ENCODE measurements around the gene P4HB. TPM values are rescaled to one million over a fixed set of nuclear protein-coding genes. Genes with fewer than 3 reads are reported as not detected.

Gene P4HB
- total RNA-seq, 4 donors from 2014 or later = 385 to 594 (median 472) TPM

DNA sequence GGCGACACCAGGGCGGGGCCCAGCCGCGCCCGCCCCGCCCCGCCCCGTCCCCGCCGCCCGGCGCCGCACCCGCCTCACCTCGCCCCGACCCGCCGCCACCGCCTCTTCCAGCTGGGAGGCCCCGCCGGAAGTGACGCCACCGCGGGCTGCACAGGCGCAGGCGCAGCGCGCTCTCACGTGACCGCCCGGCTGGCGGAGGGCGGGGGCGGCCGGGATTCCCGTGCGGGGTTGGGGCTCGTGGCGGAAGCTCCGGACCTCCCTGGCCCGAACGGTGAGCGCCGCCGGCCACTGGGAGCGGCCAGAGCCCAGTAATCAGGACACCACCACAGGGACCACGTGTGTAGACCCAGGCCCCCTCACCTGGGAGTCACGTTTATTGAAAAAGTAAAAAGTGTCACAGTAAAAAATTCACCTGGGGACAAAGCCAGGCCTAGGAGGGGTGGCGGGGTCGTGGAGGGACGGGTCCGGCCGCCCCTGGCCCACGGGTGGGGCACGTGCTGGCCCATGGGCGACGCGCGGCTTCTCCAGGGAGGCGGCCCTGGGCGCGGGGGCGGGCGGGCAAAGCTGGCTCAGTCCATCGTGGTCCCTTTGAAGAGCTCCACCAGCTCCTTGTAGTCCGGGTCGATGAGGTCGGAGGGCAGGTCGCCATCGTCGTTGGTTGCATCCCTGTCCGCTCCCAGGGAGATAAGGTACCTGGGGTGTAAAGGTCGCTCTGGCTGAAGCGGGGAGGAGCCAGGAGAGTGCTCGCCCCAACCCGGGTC is 27.0 kb downstream of the P4HB start, which contains the start of gene MCRIP1:
MCRIP1 (minus strand) TSS at position 132 of the 761 bp plus-strand sequence. CDS start 8,785 bp downstream, outside the sequence.
- 1 to 3% methylated on average over 28 to 33 of the region's 76 CpGs for WGBS, 2 donors
- DNase-seq (ENCODE audit: low spot score in 2 of 2) = peak; percentile 89 to 93
- Histone ChIP-seq H3K4me1 (peaks cover 0 to 49% (median 19%) of the 10 kb centered on the region in 4 donors), H3K27ac (peak within 1 kb of the TSS; percentile 85 to 97 (median 94)), H3K27me3 (no peaks in the 10 kb centered on the region), H3K9me3 (no peaks in the 10 kb centered on the region), H3K36me3 (peaks cover 0 to 6% (median 0%) of the 10 kb centered on the region in 3 donors), H3K4me3 (peak within 1 kb of the TSS; percentile 77 to 91 (median 84))
- TF ChIP-seq CTCF (IDR thresholded peaks at IDR 0.05) (no peak), EP300 (IDR thresholded peaks at IDR 0.05) (peak; percentile 66 to 91), POLR2A (IDR thresholded peaks at IDR 0.05) (peak; percentile 82 to 92)

GRCh38 chr17:81832608-81833159 is 27.7 kb downstream of the P4HB start:
- Histone ChIP-seq H3K4me3 (peak overlapping the region; percentile 77 to 91 (median 84)), H3K27ac (peak overlapping the region; percentile 79 to 97 (median 92)), H3K4me1 (peaks cover 0 to 56% (median 20%) of the 10 kb centered on the region in 4 donors), H3K27me3 (no peaks in the 10 kb centered on the region), H3K36me3 (peaks cover 0 to 6% (median 0%) of the 10 kb centered on the region in 3 donors), H3K9me3 (no peaks in the 10 kb centered on the region)
- WGBS, 2 donors = 1 to 2% methylated on average over 31 to 46 of the region's 65 CpGs
- DNase-seq (ENCODE audit: low spot score in 2 of 2) = peak in 1 of 2 donors; percentile 18
- TF ChIP-seq CTCF (IDR thresholded peaks at IDR 0.05) (no peak), EP300 (IDR thresholded peaks at IDR 0.05) (no peak), POLR2A (IDR thresholded peaks at IDR 0.05) (no peak)

DNA sequence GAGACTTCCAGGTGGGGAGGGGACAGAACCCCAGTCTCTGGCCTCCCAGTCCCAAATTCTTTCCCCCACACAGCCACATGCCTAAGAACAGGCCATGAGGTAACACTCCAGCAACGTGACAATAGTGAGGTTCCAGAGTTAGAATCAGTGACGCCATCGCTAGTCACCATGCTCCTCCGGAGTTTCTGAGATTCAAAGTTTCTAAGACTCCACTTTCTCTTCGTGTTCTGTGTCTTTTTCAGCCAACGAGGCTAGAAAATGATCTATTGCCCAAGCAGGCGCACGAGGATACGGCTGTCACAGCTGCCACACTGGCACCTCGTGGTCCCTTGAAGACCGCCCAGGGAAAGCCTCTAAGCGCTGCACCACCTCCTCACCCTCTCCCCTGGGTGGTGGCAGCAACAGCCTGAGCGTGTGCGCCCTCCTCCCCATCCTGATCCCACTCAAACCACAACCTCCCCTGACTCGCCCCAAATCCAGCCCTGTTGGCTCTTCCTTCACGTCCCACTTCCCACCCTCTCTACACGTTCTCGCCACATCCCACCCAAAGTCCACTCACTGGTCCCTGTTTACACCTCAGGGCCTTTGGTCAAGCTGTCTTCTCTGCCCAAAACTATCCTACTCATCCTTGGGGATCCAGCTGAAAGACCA is 28.3 kb downstream of the P4HB start:
- TF ChIP-seq EP300 (IDR thresholded peaks at IDR 0.05) = peak in 1 of 2 donors; percentile 23
- no peak for TF ChIP-seq CTCF (IDR thresholded peaks at IDR 0.05)
- no peak for TF ChIP-seq POLR2A (IDR thresholded peaks at IDR 0.05)
- Histone ChIP-seq H3K36me3 (peaks cover 0 to 6% (median 0%) of the 10 kb centered on the region in 3 donors), H3K9me3 (no peaks in the 10 kb centered on the region), H3K27ac (peak overlapping the region; percentile 79 to 97 (median 92)), H3K4me3 (peak overlapping the region; percentile 77 to 91 (median 84)), H3K27me3 (no peaks in the 10 kb centered on the region), H3K4me1 (peaks cover 0 to 57% (median 20%) of the 10 kb centered on the region in 4 donors)
- no peak for DNase-seq (ENCODE audit: low spot score in 2 of 2)
- WGBS, 2 donors = 11 to 21% methylated on average over 18 of the region's 18 CpGs

GRCh38 chr17:81831563-81831956 is 28.8 kb downstream of the P4HB start:
- TF ChIP-seq EP300 (IDR thresholded peaks at IDR 0.05) = no peak
- TF ChIP-seq CTCF (IDR thresholded peaks at IDR 0.05) = no peak
- no peak for TF ChIP-seq POLR2A (IDR thresholded peaks at IDR 0.05)
- no peak for DNase-seq (ENCODE audit: low spot score in 2 of 2)

More at GRCh38 chr17:81831563-81831956, 28.8 kb downstream of the P4HB start:
- Histone ChIP-seq H3K27me3 (no peaks in the 10 kb centered on the region), H3K4me3 (peak overlapping the region in 1 of 4 donors; percentile 77), H3K9me3 (no peaks in the 10 kb centered on the region), H3K4me1 (peaks cover 0 to 57% (median 20%) of the 10 kb centered on the region in 4 donors), H3K36me3 (peaks cover 0 to 6% (median 0%) of the 10 kb centered on the region in 3 donors), H3K27ac (peak overlapping the region; percentile 79 to 97 (median 92))
- WGBS, 2 donors = 69 to 78% methylated on average over 6 to 7 of the region's 7 CpGs

Measured in tibial nerve (tissue), 4 donors.